IMR-90 (cell line): Measurements from ENCODE around the gene ARMC6.

Experiments used
- BHLHE40 ChIP-seq: fragments of 150-350 bp; IDR thresholded peaks from 2 replicates; pipeline ENCODE4 v1.6.1; 2016; ENCODE audit warnings: mild to moderate bottlenecking, low read depth, low read length
- CEBPB ChIP-seq: IDR thresholded peaks from 2 replicates; pipeline ENCODE4 v1.6.1; 2012; ENCODE audit warnings: low read depth, low read length, improper control_type of control experiment
- CTCF ChIP-seq: conservative IDR thresholded peaks from 2 replicates; pipeline ENCODE4 v1.5.1; 2012; ENCODE audit warnings: mild to moderate bottlenecking, low read depth, low read length, improper control_type of control experiment
- ELK1 ChIP-seq: fragments of 150-350 bp; IDR thresholded peaks from 2 replicates; pipeline ENCODE4 v1.6.1; 2016; ENCODE audit warnings: low read depth, mild to moderate bottlenecking, low read length, moderate library complexity, borderline replicate concordance
- FOS ChIP-seq: fragments of 150-350 bp; IDR thresholded peaks from 2 replicates; pipeline ENCODE4 v1.6.1; 2016; ENCODE audit warnings: low read depth, low read length
- NFE2L2 ChIP-seq: fragments of 150-350 bp; IDR thresholded peaks from 2 replicates; pipeline ENCODE4 v1.6.1; 2016; ENCODE audit warnings: low read depth, mild to moderate bottlenecking, low read length
- POLR2A ChIP-seq: IDR thresholded peaks from 2 replicates; pipeline ENCODE4 v1.6.1; 2012; ENCODE audit warnings: mild to moderate bottlenecking, low read depth, low read length
- RAD21 ChIP-seq: IDR thresholded peaks from 2 replicates; pipeline ENCODE4 v1.6.1; 2012; ENCODE audit warnings: low read length, improper control_type of control experiment
- RCOR1 ChIP-seq: IDR thresholded peaks from 2 replicates; pipeline ENCODE4 v1.6.1; 2012; ENCODE audit warnings: mild to moderate bottlenecking, low read length, improper control_type of control experiment; ENCODE audit not compliant: insufficient replicate concordance
- SMC3 ChIP-seq: fragments of 150-350 bp; IDR thresholded peaks from 2 replicates; pipeline ENCODE4 v1.6.1; 2016; ENCODE audit warnings: low read depth, mild to moderate bottlenecking, antibody characterized with exemption, low read length, moderate library complexity
- USF2 ChIP-seq: fragments of 150-350 bp; IDR thresholded peaks from 2 replicates; pipeline ENCODE4 v1.6.1; 2017; ENCODE audit warnings: mild to moderate bottlenecking, antibody characterized with exemption, low read length, low read depth

- no peak for TF ChIP-seq CTCF
- no peak for TF ChIP-seq POLR2A
- TF ChIP-seq ELK1, result no peak
- TF ChIP-seq RCOR1, result no peak
- no peak for TF ChIP-seq NFE2L2
- no peak for TF ChIP-seq USF2
- TF ChIP-seq RAD21, result no peak
- no peak for TF ChIP-seq SMC3
- no peak for TF ChIP-seq FOS
- TF ChIP-seq BHLHE40, result no peak
- TF ChIP-seq CEBPB, result no peak
These were observed 6.2 kb upstream of the ARMC6 start for GRCh38 chr19:19027228-19027627.
